ENCODE data around the gene DNASE1L1. TPM values are rescaled to one million over a fixed set of nuclear protein-coding genes. Genes with fewer than 3 reads are reported as not detected.

The DNASE1L1 gene
- total and polyA plus RNA-seq, 2 of the 13 experiments (the other 11 are each of a cell fraction or from before 2014, with no cell fraction given) = 4.7 to 12.3 TPM

DNA sequence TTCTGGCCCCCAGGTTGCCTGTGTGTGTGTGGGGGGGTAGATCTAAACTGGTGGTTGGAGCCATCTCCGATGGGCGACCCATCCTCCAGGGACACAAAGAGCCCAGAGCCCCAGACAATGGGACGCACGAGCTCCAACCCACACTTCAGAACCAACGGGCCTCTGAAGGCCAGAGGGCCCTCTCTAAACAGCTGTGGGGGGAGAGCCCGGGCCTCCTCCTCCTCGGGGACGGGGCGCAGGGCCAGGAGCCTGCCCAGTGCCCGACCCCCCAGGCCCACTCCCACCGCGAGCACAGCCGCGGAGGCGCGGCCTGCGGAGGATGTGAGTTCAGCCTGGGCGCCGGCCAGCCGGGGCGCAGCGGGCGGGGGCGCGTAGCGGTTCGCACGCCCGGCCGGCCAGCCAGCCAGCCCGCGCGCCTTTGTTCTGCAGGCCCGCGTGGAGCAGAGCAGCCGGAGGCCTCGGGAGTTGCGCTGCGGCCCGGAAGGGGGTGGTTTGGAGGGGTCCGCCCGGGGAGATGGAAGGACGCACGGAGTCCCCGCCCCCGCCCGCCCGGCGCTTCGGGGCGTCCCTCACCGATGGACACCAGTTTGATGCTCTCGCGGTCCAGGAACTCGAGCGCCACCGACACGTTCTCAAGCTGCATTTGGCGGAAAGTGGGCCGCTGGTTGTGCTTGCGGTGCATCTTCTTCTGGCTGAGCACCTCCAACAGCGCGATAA, 38.6 kb downstream of the DNASE1L1 start (continued):
- TF ChIP-seq SIN3A (IDR thresholded peaks at IDR 0.05; ENCODE audit: borderline replicate concordance, low read depth, low read length) (no peak), KMT2B (CRISPR knock-in tag; IDR thresholded peaks at IDR 0.05) (no peak)

- in situ Hi-C loops (cut with HindIII; ENCODE audit: extremely low pct_ligation_motif_present, low pct_unique_long_range_greater_than_20kb) (no loop called here), intact Hi-C loops (cut with micrococcal nuclease; ENCODE audit: unreplicated experiment) (no loop called here)
- H3K79me2 ChIP-seq (ENCODE audit: insufficient read depth, low read length) = peaks cover 22% of the 10 kb centered on the region
- peak; percentile 37 for FAIRE-seq
- H3K27me3 ChIP-seq (ENCODE audit: control insufficient read depth in 1 of 2, insufficient read depth in 2 of 2, low read length in 2 of 2) = no peaks in the 10 kb centered on the region
- peak overlapping the region; percentile 92 for H3K4me2 ChIP-seq (ENCODE audit: low read depth, low read length)
- ChIA-PET CTCF (ENCODE audit: low intra/inter-chr PET ratio, low total read pairs) (no interaction called here), POLR2A (interaction anchor here (0.6 to 3.0 kb wide), 12 partner anchors 9 to 172 kb away, joined by 3 to 17 read pairs (median 4); partner anchors contain the start of genes EMD, RPL10 and SLC10A3)
- peak overlapping the region; percentile 87 for H3K9ac ChIP-seq (ENCODE audit: insufficient read depth, low read depth, low read length)
- WGBS (ENCODE audit: low lambda C conversion rate) = 0% methylated on average over 2 of the region's 13 CpGs
- H2AFZ ChIP-seq (ENCODE audit: low read length) = no peak overlapping the region
- H3K27ac ChIP-seq (ENCODE audit: extremely low read length, insufficient read depth, low read length) = peak overlapping the region; percentile 77
- peak; percentile 87 for DNase-seq (ENCODE audit: low spot score)
- peaks cover 37% of the 10 kb centered on the region for H3K4me1 ChIP-seq (ENCODE audit: insufficient read depth, low read length)
- peaks cover 7 to 15% of the 10 kb centered on the region in 2 experiments; a peak in 4 of 5 replicates for H3K36me3 ChIP-seq (replicated peaks in 1 of 2; ENCODE audit: control insufficient read depth in 1 of 2, insufficient read depth in 2 of 2, low read length in 2 of 2)
- no peaks in the 10 kb centered on the region for H3K9me3 ChIP-seq (ENCODE audit: low read length)
- H3K4me3 ChIP-seq (replicated peaks in 1 of 3; ENCODE audit: insufficient read depth in 1 of 3, low read depth in 2 of 3, low read length in 3 of 3) = peak overlapping the region; percentile 65 to 92 (median 80); a peak in 5 of 6 replicates
- peaks cover 7% of the 10 kb centered on the region; the same call in 1 of the 2 replicates for H4K20me1 ChIP-seq (ENCODE audit: insufficient read depth, low read length)
- TSS peak; percentile 79 for BruUV-seq (replicated peaks)
- ATAC-seq = peak; percentile 32
- TF ChIP-seq, protein P1, sequence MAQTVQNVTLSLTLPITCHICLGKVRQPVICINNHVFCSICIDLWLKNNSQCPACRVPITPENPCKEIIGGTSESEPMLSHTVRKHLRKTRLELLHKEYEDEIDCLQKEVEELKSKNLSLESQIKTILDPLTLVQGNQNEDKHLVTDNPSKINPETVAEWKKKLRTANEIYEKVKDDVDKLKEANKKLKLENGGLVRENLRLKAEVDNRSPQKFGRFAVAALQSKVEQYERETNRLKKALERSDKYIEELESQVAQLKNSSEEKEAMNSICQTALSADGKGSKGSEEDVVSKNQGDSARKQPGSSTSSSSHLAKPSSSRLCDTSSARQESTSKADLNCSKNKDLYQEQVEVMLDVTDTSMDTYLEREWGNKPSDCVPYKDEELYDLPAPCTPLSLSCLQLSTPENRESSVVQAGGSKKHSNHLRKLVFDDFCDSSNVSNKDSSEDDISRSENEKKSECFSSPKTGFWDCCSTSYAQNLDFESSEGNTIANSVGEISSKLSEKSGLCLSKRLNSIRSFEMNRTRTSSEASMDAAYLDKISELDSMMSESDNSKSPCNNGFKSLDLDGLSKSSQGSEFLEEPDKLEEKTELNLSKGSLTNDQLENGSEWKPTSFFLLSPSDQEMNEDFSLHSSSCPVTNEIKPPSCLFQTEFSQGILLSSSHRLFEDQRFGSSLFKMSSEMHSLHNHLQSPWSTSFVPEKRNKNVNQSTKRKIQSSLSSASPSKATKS (CRISPR knock-in tag; IDR thresholded peaks at IDR 0.05) = no peak
- TF ChIP-seq ISX (CRISPR knock-in tag; conservative IDR thresholded peaks at IDR 0.05) (no peak), CCAR2 (optimal IDR thresholded peaks at IDR 0.05; ENCODE audit: low read depth, low read length) (no peak), SNAI1 (CRISPR knock-in tag; IDR thresholded peaks at IDR 0.05; ENCODE audit: borderline replicate concordance) (no peak), HINFP (CRISPR knock-in tag; IDR thresholded peaks at IDR 0.05; ENCODE audit: low read depth) (no peak), ZNF33B (CRISPR knock-in tag; IDR thresholded peaks at IDR 0.05) (no peak), SMYD3 (CRISPR knock-in tag; IDR thresholded peaks at IDR 0.05) (no peak), FOSL2 (CRISPR knock-in tag; IDR thresholded peaks at IDR 0.05) (peak; percentile 88), KAT7 (CRISPR knock-in tag; IDR thresholded peaks at IDR 0.05; ENCODE audit: borderline replicate concordance) (no peak), FOXK1 (CRISPR knock-in tag; IDR thresholded peaks at IDR 0.05; ENCODE audit: borderline replicate concordance, low read depth) (no peak), ZNF788 (CRISPR knock-in tag; IDR thresholded peaks at IDR 0.05; ENCODE audit: borderline replicate concordance) (no peak), MEIS1 (CRISPR knock-in tag; IDR thresholded peaks at IDR 0.05; ENCODE audit: borderline replicate concordance) (no peak), ZNF232 (CRISPR knock-in tag; IDR thresholded peaks at IDR 0.05; ENCODE audit: borderline replicate concordance) (no peak)
- TF ChIP-seq, protein P2, sequence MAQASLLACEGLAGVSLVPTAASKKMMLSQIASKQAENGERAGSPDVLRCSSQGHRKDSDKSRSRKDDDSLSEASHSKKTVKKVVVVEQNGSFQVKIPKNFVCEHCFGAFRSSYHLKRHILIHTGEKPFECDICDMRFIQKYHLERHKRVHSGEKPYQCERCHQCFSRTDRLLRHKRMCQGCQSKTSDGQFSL (CRISPR knock-in tag; IDR thresholded peaks at IDR 0.05) = no peak; the same call in 1 of the 2 replicates
Measured at GRCh38 chrX:154369449-154370299, 39.4 kb downstream of the DNASE1L1 start.

All from HepG2 (cell line).